Left cardiac atrium (tissue), 4 donors: ENCODE measurements around the gene PTCRA. TPM values are rescaled to one million over a fixed set of nuclear protein-coding genes. Genes with fewer than 3 reads are reported as not detected.

Experiments
- ATAC-seq, 2 donors: fragments of 200-7000 bp; cut with Tn5 transposase; one replicate each; pipeline ENCODE4 v1.9.1; 2020; ENCODE audit warnings: mild to moderate bottlenecking in 2 of 2, moderate library complexity in 2 of 2
- DNase-seq: peaks from one replicate; pipeline ENCODE4 v3.0.0-alpha.2; 2020
- intact Hi-C, 2 donors: fragments of 100-400 bp; cut with DNase I; formaldehyde crosslinking; loops; one replicate each; pipeline versions ENCODE4 v1.14.1 to v1.15.1; 2022 to 2023
- total RNA-seq, 2 donors: library from RNA; stranded (reverse); fragmentation: NEBNext Ultra II Directional; extraction: Animal tissue kit (Norgen Biotek cat#: 25700); gene quantifications; one replicate each; pipeline ENCODE4 v1.2.1, GENCODE V29; 2021
- donor health status: DM: no; HTN: yes; CAD: no.
- donor health status: DM: no; HTN: yes; CAD: no; lungs with severe emphysema.
- donor health status: DM: yes; HTN: yes; CAD: no.
- donor health status: Dilated cardiomyopathy.

The PTCRA gene
- total RNA-seq, 2 donors from 2014 or later = not detected

GRCh38 chr6:42966571-42966970 is 50.7 kb downstream of the PTCRA start:
- no peak for DNase-seq
- no peak for ATAC-seq
- intact Hi-C loops = no loop called here

- intact Hi-C loops = no loop called here
- no peak for ATAC-seq
- no peak for DNase-seq
These were observed 51.4 kb downstream of the PTCRA start for GRCh38 chr6:42967228-42967627.

GRCh38 chr6:42968126-42968701 is 52.4 kb downstream of the PTCRA start:
- ATAC-seq = no peak
- intact Hi-C loops = no loop called here
- no peak for DNase-seq

GRCh38 chr6:42968783-42969182 is 52.9 kb downstream of the PTCRA start:
- ATAC-seq (no peak), DNase-seq (no peak)
- intact Hi-C loops = no loop called here

GRCh38 chr6:42969431-42969830 is 53.6 kb downstream of the PTCRA start:
- ATAC-seq = no peak
- DNase-seq = no peak
- intact Hi-C loops = no loop called here

GRCh38 chr6:42969934-42970333 is 54.1 kb downstream of the PTCRA start:
- intact Hi-C loops = no loop called here
- no peak for ATAC-seq
- no peak for DNase-seq

- peak in 1 of 2 donors; percentile 35 for ATAC-seq
- intact Hi-C loops = no loop called here
These were observed 55.2 kb downstream of the PTCRA start for GRCh38 chr6:42970871-42971612.

GRCh38 chr6:42971746-42972327 is 56.0 kb downstream of the PTCRA start:
- DNase-seq = no peak
- intact Hi-C loops = no loop called here
- ATAC-seq = no peak

More at GRCh38 chr6:42970871-42971612, 55.2 kb downstream of the PTCRA start:
- no peak for DNase-seq

GRCh38 chr6:42973926-42974325 is 58.1 kb downstream of the PTCRA start:
- no peak for DNase-seq
- intact Hi-C loops = no loop called here
- ATAC-seq = no peak

GRCh38 chr6:42974919-42975505 is 59.2 kb downstream of the PTCRA start:
- DNase-seq (no peak), ATAC-seq (no peak)
- intact Hi-C loops = no loop called here

Other genes starting within 250 kb of the PTCRA start
- 1 to 10 TPM; 1.1 to 1.2 TPM for gene PRPH2, start 193.5 kb upstream of the PTCRA start, total RNA-seq
- gene TBCC, start 169.9 kb upstream of the PTCRA start, total RNA-seq = 10 to 100 TPM; 12.2 to 13.0 TPM
- 10 to 100 TPM; 10.0 to 10.7 TPM for gene BICRAL, start 134.0 kb upstream of the PTCRA start, total RNA-seq
- 10 to 100 TPM; 50.8 to 60.8 TPM for gene RPL7L1, start 36.4 kb upstream of the PTCRA start, total RNA-seq
- 10 to 100 TPM; 19.1 to 28.4 TPM for gene CNPY3, start 13.4 kb downstream of the PTCRA start, total RNA-seq
- under 1 TPM; 0.41 to 0.63 TPM for gene GNMT, start 44.7 kb downstream of the PTCRA start, total RNA-seq
- gene PEX6, start 63.1 kb downstream of the PTCRA start, total RNA-seq = 10 to 100 TPM; 15.0 to 25.6 TPM
- 10 to 100 TPM; 25.2 to 30.2 TPM for gene PPP2R5D, start 68.5 kb downstream of the PTCRA start, total RNA-seq
- gene MEA1, start 97.9 kb downstream of the PTCRA start, total RNA-seq = 10 to 100 TPM; 31.9 to 37.6 TPM
- 100 to 1,000 TPM in 1 of 2 donors, 10 to 100 TPM in 1; 81.5 to 113 TPM for gene KLHDC3, start 98.2 kb downstream of the PTCRA start, total RNA-seq
- gene RRP36, start 105.6 kb downstream of the PTCRA start, total RNA-seq = 10 to 100 TPM; 24.7 to 37.0 TPM
- gene CUL7, start 137.8 kb downstream of the PTCRA start, total RNA-seq = 10 to 100 TPM in 1 of 2 donors, 1 to 10 TPM in 1; 7.6 to 10.8 TPM
- gene MRPL2, start 143.4 kb downstream of the PTCRA start, total RNA-seq = 10 to 100 TPM; 76.3 to 97.1 TPM
- gene KLC4, start 143.6 kb downstream of the PTCRA start, total RNA-seq = 10 to 100 TPM; 37.0 to 37.5 TPM
- gene PTK7, start 160.3 kb downstream of the PTCRA start, total RNA-seq = 1 to 10 TPM; 6.6 to 7.8 TPM